Measurements from ENCODE around the gene ABCB8. TPM values are rescaled to one million over a fixed set of nuclear protein-coding genes. Genes with fewer than 3 reads are reported as not detected.

The ABCB8 gene
- total RNA-seq, 1 donor from 2014 or later: 40.6 TPM

GRCh38 chr7:151073990-151074389 lies 45.7 kb downstream of the ABCB8 start:
- Histone ChIP-seq H3K9me3 (no peaks in the 10 kb centered on the region), H3K27me3 (no peaks in the 10 kb centered on the region), H3K27ac (no peak overlapping the region), H3K4me3 (no peak overlapping the region), H3K36me3 (peaks cover 75% of the 10 kb centered on the region), H3K4me1 (peaks cover 5% of the 10 kb centered on the region)
- ATAC-seq (no peak), DNase-seq (peak; percentile 65)
- intact Hi-C loops (cut with DNase I): no loop called here
- no peak for TF ChIP-seq CTCF (IDR thresholded peaks at IDR 0.05)

DNA sequence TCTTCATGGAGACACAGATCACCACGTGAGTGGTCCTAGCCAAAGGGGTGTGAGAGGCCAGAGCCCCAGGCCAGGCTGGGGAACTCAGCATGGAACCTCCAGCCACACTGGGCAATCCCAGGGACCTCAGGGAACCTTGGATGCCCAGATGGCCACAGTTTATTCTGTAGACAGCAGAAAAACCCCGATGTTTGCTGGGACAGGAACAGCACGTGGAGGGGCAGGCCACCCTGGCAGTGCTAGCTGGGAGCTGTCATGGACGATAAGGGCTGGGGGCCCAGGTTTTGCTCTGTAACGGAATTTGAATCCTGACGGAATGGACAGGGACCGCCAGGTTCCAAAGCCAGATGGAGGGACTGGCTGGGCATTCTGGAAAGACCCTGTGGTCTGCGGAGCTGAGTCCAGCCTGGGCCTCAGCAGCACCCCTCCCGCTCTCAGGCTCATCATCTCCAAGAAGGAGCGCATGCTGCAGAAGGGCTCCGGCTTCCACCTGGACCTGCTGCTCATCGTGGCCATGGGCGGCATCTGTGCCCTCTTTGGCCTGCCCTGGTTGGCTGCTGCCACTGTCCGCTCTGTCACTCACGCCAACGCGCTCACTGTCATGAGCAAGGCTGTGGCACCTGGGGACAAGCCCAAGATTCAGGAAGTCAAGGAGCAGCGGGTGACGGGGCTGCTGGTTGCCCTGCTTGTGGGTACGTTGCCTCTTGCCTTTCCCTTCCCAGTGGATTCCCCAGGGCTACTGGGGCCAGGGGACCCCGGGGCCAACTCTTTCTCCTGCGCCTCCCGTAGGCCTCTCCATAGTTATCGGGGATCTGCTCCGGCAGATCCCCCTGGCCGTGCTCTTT lies 46.8 kb downstream of the ABCB8 start:
- no peaks in the 10 kb centered on the region for H3K9me3 ChIP-seq
- no peak for ATAC-seq
- peaks cover 65% of the 10 kb centered on the region for H3K36me3 ChIP-seq
- DNase-seq: peak; percentile 56
- no peak for TF ChIP-seq CTCF (IDR thresholded peaks at IDR 0.05)
- H3K27ac ChIP-seq: no peak overlapping the region
- H3K27me3 ChIP-seq: no peaks in the 10 kb centered on the region
- no peak overlapping the region for H3K4me3 ChIP-seq
- H3K4me1 ChIP-seq: peaks cover 15% of the 10 kb centered on the region
- intact Hi-C loops (cut with DNase I): no loop called here

GRCh38 chr7:151075662-151075971 lies 47.4 kb downstream of the ABCB8 start:
- DNase-seq: peak; percentile 51

DNA sequence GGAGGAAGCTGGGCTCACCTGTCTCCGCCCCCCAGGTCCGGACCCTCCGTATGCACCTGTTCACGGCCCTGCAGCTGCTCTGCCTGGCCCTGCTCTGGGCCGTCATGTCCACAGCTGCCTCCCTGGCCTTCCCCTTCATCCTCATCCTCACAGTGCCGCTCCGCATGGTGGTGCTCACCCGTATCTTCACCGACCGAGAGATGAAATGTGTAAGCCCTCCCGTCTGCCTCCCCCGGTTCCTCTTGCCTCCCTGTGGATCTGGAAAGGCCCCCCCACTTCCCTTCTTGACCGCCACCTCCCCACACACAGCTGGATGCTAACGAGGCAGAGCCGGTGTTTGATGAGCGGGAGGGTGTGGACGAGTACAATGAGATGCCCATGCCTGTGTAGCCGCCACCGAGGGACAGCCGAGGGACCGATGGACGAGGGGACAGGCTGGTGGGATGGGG lies 47.8 kb downstream of the ABCB8 start:
- Histone ChIP-seq H3K27me3 (no peaks in the 10 kb centered on the region), H3K4me3 (no peak overlapping the region), H3K36me3 (peaks cover 55% of the 10 kb centered on the region), H3K9me3 (no peaks in the 10 kb centered on the region), H3K27ac (no peak overlapping the region), H3K4me1 (peaks cover 17% of the 10 kb centered on the region)
- intact Hi-C loops (cut with DNase I): no loop called here
- DNase-seq (peak; percentile 46), ATAC-seq (no peak)
- TF ChIP-seq CTCF (IDR thresholded peaks at IDR 0.05): no peak

More at GRCh38 chr7:151075662-151075971, 47.4 kb downstream of the ABCB8 start:
- no peak for ATAC-seq
- intact Hi-C loops (cut with DNase I): no loop called here
- TF ChIP-seq CTCF (IDR thresholded peaks at IDR 0.05): no peak
- Histone ChIP-seq H3K9me3 (no peaks in the 10 kb centered on the region), H3K27ac (no peak overlapping the region), H3K4me3 (no peak overlapping the region), H3K27me3 (no peaks in the 10 kb centered on the region), H3K4me1 (peaks cover 15% of the 10 kb centered on the region), H3K36me3 (peaks cover 59% of the 10 kb centered on the region)

DNA sequence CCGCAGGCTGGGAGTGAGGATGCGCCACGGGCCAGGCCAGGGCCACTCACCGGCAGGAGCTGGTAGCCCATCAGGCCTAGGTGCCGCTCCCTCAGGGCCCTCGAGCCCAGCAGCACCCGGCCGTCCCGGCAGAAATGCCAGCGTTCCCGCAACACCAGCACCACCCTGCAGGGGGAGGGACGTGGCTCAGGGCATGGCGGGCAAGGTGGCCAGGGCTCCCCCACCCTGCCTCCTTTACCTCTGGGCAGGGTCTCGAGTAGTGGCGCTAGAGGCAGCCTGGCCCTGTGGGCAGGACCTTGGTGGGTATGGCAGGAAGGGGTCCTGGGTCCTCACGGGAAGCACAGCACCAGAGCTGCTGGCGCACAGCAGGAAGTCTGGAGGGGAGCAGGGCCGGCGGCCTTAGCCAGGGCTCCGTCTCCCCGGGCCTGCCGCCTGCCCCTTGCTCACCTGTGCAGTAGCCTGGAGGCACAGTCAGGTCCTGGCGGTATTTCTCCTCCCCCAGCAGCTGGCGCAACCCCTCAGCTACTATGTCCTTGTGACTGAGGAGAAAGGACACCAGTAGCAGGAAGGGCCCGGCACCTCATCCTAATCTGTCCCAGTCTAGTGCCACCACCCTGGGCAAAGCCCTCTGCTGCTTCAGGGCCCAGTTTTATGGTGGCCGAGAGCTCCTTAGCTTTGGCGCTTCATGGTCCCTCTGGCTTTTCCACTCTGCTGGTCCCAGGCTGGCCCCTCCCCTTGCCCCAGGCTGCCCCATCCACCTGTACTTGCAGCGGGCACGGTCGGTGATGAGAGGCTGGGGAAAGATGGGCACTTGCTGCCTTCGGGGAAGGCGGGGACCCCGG lies 48.8 kb downstream of the ABCB8 start:
- H3K4me3 ChIP-seq: no peak overlapping the region
- no peak overlapping the region for H3K27ac ChIP-seq
- DNase-seq: peak; percentile 65
- TF ChIP-seq CTCF (IDR thresholded peaks at IDR 0.05): no peak
- no peaks in the 10 kb centered on the region for H3K9me3 ChIP-seq
- intact Hi-C loops (cut with DNase I): no loop called here
- peaks cover 45% of the 10 kb centered on the region for H3K36me3 ChIP-seq
- H3K27me3 ChIP-seq: no peaks in the 10 kb centered on the region
- H3K4me1 ChIP-seq: peaks cover 28% of the 10 kb centered on the region
- ATAC-seq: no peak
